ENCODE measurements around the gene CSNK1A1L.

GRCh38 chr13:37132211-37132610, 26.7 kb upstream of the CSNK1A1L start:
- TF ChIP-seq SIN3A (IDR thresholded peaks at IDR 0.05; ENCODE audit: borderline replicate concordance, insufficient read depth, low read length) (no peak), POLR2AphosphoS5 (IDR thresholded peaks at IDR 0.05; ENCODE audit: low read depth, low read length) (no peak), TAF1 (IDR thresholded peaks at IDR 0.05; ENCODE audit: borderline replicate concordance, insufficient read depth, low read length) (no peak), REST (IDR thresholded peaks at IDR 0.05; ENCODE audit: insufficient read depth in 1 of 2, low read depth in 2 of 2, low read length in 2 of 2) (no peak)
